ENCODE measurements around the gene LIPC.

Gene LIPC

DNA sequence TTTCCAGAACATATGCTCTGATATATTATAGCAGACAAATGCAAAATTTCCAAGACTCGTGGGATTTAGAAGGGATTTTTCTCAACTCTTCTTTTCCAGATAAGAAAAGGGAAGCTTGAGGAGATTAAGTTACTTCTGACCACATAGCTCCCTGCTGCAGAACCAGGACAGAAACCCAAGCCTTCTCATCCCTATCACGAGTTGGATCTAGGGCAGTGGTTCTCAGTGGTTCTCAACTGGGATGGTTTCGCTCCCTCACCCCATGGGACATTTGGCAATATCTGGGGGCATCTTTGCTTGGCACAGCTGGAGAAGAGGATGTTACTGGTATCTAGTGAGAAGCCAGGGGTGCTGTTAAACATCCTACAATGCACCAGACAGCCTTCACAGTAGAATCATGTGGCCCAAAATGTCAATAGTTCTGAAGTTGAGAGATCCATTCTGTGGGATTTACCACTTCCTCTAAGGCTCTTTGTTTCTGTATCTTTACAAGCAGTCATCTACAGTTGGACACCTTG lies 64.2 kb downstream of the LIPC start:
- no peak for DNase-seq (ENCODE audit: low read depth)

GRCh38 chr15:58497046-58497785 lies 65.4 kb downstream of the LIPC start:
- DNase-seq (ENCODE audit: low read depth): no peak

GRCh38 chr15:58498821-58499580 lies 67.2 kb downstream of the LIPC start:
- no peak for DNase-seq (ENCODE audit: low read depth)

DNA sequence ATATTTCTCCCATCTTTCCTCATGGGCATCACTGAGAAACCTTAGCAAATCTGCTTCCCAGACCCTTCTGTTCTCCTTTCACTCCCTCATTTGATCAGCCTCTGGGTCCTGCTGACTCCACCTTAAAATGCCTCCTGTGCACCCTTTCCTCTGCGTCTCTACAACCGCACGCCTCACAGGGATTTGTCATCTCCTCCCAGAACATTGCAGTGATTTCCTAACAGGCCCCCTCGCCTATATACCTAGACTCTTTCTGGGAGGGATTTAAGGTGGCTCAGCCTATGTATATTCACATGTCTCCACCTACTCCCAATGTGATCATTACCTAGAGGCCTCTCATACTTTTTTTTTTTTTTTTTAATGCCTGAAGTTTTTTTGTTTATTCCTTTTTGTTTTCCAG lies 69.2 kb downstream of the LIPC start:
- no peak for DNase-seq (ENCODE audit: low read depth)

GRCh38 chr15:58501636-58502188 lies 69.9 kb downstream of the LIPC start:
- DNase-seq (ENCODE audit: low read depth): no peak

GRCh38 chr15:58503139-58504027 lies 71.6 kb downstream of the LIPC start:
- no peak for DNase-seq (ENCODE audit: low read depth)

GRCh38 chr15:58504674-58505234 lies 73.0 kb downstream of the LIPC start:
- DNase-seq (ENCODE audit: low read depth): no peak

GRCh38 chr15:58505581-58505980 lies 73.8 kb downstream of the LIPC start:
- no peak for DNase-seq (ENCODE audit: low read depth)

GRCh38 chr15:58506064-58506490 lies 74.3 kb downstream of the LIPC start:
- no peak for DNase-seq (ENCODE audit: low read depth)

DNA sequence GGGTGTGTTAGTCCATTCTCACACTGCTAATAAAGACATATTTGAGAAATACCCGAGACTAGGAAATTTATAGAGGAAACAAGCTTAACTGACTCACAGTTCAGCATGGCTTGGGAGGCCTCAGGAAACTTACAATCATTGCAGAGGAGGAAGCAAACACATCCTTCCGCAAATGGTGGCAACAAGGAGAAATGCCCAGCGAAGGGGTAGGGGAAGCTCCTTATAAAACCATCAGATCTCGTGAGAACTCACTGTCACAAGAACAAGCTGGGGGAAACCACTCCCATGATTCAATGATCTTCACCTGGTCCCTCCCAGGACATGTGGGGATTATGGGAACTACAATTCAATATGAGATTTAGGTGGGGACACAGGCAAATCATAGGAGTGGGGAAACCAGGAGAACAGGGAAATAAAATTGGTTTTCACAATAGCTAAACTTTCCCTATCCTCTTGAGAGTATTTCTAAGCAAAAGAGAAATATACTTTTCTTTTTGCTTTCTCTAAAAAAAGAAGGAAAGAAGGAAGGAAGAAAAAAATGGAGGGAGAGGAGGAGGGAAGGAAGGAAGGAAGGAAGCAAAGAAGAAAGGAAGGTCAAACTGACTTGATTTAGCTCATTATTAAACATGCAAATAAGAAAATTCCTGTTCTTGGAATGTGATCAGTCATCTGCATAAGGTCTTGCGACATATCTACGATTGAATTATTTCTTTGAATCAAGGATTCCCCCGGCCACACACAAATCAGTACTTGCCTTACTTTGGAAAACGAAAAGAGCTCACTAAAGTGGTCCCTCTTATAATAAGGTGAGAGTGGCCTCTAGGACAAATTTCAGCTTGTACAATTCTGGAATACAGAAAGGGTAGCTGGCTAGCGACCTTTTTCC lies 75.2 kb downstream of the LIPC start:
- no peak for DNase-seq (ENCODE audit: low read depth)

- no peak for DNase-seq (ENCODE audit: low read depth)
Measured at GRCh38 chr15:58509556-58509955, 77.8 kb downstream of the LIPC start.

GRCh38 chr15:58510715-58511598 lies 79.2 kb downstream of the LIPC start:
- no peak for DNase-seq (ENCODE audit: low read depth)

DNA sequence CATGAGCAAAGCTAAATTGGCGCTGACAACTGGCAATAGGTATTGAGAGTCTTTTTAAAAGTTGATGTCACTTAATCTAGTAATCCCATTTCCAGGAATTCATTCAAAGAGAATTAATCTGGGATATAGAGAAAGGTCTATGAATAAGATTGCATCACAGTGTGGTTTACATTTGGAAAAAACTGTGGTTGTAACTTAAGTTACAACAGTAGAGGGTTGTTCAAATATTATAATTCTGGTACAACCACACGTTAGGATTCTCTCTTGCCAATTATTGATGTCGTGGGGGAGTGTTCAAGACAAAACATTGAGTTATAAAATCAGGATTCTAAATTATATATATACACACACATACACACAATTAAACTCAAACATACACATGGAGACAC lies 79.8 kb downstream of the LIPC start:
- DNase-seq (ENCODE audit: low read depth): no peak

DNA sequence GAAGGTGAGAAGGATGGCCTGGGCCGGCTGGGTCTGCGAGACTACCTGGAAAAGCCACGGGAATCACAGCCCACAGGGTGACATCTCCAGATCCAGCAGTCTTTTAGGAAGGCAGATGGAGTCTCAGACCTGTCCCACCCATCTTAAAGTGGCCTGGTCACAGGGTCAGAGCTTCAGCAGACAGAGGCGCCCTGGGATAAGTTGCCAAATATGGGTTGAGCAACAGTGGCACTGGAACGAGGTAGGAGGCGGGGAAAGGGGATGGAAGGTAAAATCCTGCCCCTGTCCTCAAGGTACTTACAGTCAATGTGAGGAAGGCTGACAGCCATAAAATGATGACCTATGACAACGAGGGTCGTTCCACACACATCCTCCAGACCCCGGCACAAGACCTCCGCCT lies 80.7 kb downstream of the LIPC start:
- DNase-seq (ENCODE audit: low read depth): no peak

GRCh38 chr15:58513008-58513407 lies 81.2 kb downstream of the LIPC start:
- DNase-seq (ENCODE audit: low read depth): no peak

DNA sequence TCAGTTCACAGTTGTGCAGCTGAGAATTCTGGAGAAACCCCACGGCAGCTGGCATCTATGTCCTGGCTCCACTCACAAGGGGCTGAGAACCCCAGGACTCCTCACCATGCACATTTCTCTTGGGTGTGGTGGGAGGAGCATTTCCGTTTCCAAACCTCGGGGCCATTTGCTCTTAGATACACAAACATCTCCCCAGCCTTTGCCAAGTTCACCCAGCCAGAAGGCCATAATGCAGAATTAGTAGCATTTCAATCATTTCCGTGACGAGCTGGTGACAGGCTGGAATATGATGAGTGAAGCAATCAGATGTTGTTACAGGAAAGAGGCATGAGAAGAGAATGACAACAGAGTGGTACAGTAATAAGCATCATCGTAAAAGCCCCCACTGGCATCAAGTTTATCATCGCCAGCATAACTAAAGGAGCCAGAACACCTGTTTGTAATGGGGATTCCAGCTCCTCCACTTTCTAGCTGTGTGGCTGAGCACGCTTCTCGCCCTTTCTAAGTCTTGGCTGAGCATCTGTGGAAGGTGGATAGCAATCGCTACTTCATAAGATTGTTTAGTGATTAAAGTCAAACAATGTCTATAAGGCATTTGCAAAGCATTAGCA lies 82.0 kb downstream of the LIPC start:
- no peak for DNase-seq (ENCODE audit: low read depth)

GRCh38 chr15:58515807-58516206 lies 84.0 kb downstream of the LIPC start:
- no peak for DNase-seq (ENCODE audit: low read depth)

- no peak for DNase-seq (ENCODE audit: low read depth)
Measured at GRCh38 chr15:58517252-58517681, 85.5 kb downstream of the LIPC start.
